Chondrocyte (in vitro differentiated cells): ENCODE measurements around the gene FXYD7. TPM values are rescaled to one million over a fixed set of nuclear protein-coding genes. Genes with fewer than 3 reads are reported as not detected.

ENCODE experiments used
- DNase-seq: peaks from one replicate; pipeline ENCODE4 v3.0.0; 2021; ENCODE audit warnings: mixed read lengths, low spot score
- H3K27ac Mint-ChIP-seq: one replicate; pipeline ENCODE4 v1.8.0; 2021; ENCODE audit warnings: mild to moderate bottlenecking, moderate library complexity, mixed read lengths; ENCODE audit not compliant: unreplicated experiment
- H3K27me3 Mint-ChIP-seq: 2 replicates; pipeline ENCODE4 v1.8.0; 2021; ENCODE audit warnings: low read depth, mixed read lengths
- H3K36me3 Mint-ChIP-seq: 2 replicates; pipeline ENCODE4 v1.8.0; 2021; ENCODE audit warnings: low read depth, mixed read lengths
- H3K4me1 Mint-ChIP-seq: 2 replicates; pipeline ENCODE4 v1.8.0; 2021; ENCODE audit warnings: low read depth, mild to moderate bottlenecking, mixed read lengths
- H3K4me3 Mint-ChIP-seq: one replicate; pipeline ENCODE4 v1.8.0; 2021; ENCODE audit warnings: mild to moderate bottlenecking, moderate library complexity, mixed read lengths; ENCODE audit not compliant: unreplicated experiment
- H3K9me3 Mint-ChIP-seq: 2 replicates; pipeline ENCODE4 v1.8.0; 2021; ENCODE audit warnings: low read depth, mixed read lengths
- CTCF ChIP-seq: fragments of 200-600 bp; sonication (generic); IDR thresholded peaks from 2 replicates; pipeline ENCODE4 v1.5.0; 2021; ENCODE audit warnings: antibody characterized with exemption, mild to moderate bottlenecking, moderate library complexity
- total RNA-seq: library from RNA; stranded (reverse); gene quantifications from 3 replicates; pipeline ENCODE4 v1.2.1, GENCODE V29; 2021

The FXYD7 gene
- total RNA-seq, 1 donor from 2014 or later: not detected

- Mint-ChIP-seq H3K27ac (no peak overlapping the region), H3K9me3 (no peaks in the 10 kb centered on the region), H3K4me3 (no peak overlapping the region), H3K36me3 (no peaks in the 10 kb centered on the region), H3K27me3 (peaks cover 6% of the 10 kb centered on the region), H3K4me1 (no peaks in the 10 kb centered on the region)
- TF ChIP-seq CTCF: no peak
- no peak for DNase-seq
Observed at GRCh38 chr19:35107545-35107944, 35.5 kb upstream of the FXYD7 start.

GRCh38 chr19:35108730-35109129 lies 34.3 kb upstream of the FXYD7 start:
- Mint-ChIP-seq H3K27me3 (peaks cover 6% of the 10 kb centered on the region), H3K9me3 (no peaks in the 10 kb centered on the region), H3K36me3 (no peaks in the 10 kb centered on the region), H3K27ac (no peak overlapping the region), H3K4me3 (no peak overlapping the region), H3K4me1 (no peaks in the 10 kb centered on the region)
- no peak for TF ChIP-seq CTCF
- no peak for DNase-seq

GRCh38 chr19:35109395-35110112 lies 33.5 kb upstream of the FXYD7 start:
- DNase-seq: no peak
- peaks cover 8% of the 10 kb centered on the region for H3K27me3 Mint-ChIP-seq
- peaks cover 2% of the 10 kb centered on the region for H3K4me1 Mint-ChIP-seq
- no peaks in the 10 kb centered on the region for H3K9me3 Mint-ChIP-seq
- TF ChIP-seq CTCF: no peak
- H3K27ac Mint-ChIP-seq: no peak overlapping the region
- no peak overlapping the region for H3K4me3 Mint-ChIP-seq
- H3K36me3 Mint-ChIP-seq: no peaks in the 10 kb centered on the region

GRCh38 chr19:35110974-35111373 lies 32.1 kb upstream of the FXYD7 start:
- Mint-ChIP-seq H3K27me3 (peaks cover 15% of the 10 kb centered on the region), H3K27ac (no peak overlapping the region), H3K4me3 (no peak overlapping the region), H3K9me3 (no peaks in the 10 kb centered on the region), H3K36me3 (no peaks in the 10 kb centered on the region), H3K4me1 (peaks cover 8% of the 10 kb centered on the region)
- DNase-seq: no peak
- TF ChIP-seq CTCF: no peak

- H3K4me3 Mint-ChIP-seq: no peak overlapping the region
- H3K27ac Mint-ChIP-seq: no peak overlapping the region
- no peaks in the 10 kb centered on the region for H3K36me3 Mint-ChIP-seq
- H3K9me3 Mint-ChIP-seq: no peaks in the 10 kb centered on the region
- H3K4me1 Mint-ChIP-seq: peaks cover 8% of the 10 kb centered on the region
- no peak for DNase-seq
- TF ChIP-seq CTCF: no peak
- peaks cover 21% of the 10 kb centered on the region for H3K27me3 Mint-ChIP-seq
Observed at GRCh38 chr19:35112995-35113688, 29.9 kb upstream of the FXYD7 start.
